Measurements from ENCODE around the gene TLE5.
"Not testable (repeated sequence)": the region's sequence is repeated elsewhere in the genome, so short reads cannot be mapped to it uniquely, and the experiment has no call there.

TLE5 gene

DNA sequence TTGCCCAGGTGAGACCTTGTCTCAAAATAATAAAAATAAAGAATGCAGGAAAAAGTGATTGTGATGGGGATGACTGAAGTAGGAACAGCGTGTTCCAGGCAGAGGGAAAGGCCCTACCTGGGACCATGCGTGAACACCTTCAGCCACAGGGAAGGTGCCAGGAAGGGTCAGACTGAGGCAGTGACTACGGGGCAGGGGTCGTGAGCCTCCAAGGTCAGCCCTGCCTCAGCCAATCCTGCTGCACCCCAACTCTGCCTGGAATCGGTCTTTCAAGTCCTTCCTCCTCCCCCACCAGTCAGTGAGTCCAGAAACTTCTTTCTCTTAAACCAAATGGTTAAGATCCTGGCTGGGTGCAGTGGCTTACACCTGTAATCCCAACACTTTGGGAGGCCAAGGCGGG is 17.1 kb downstream of the TLE5 start:
- DNase-seq (ENCODE audit: low read depth): no peak

DNA sequence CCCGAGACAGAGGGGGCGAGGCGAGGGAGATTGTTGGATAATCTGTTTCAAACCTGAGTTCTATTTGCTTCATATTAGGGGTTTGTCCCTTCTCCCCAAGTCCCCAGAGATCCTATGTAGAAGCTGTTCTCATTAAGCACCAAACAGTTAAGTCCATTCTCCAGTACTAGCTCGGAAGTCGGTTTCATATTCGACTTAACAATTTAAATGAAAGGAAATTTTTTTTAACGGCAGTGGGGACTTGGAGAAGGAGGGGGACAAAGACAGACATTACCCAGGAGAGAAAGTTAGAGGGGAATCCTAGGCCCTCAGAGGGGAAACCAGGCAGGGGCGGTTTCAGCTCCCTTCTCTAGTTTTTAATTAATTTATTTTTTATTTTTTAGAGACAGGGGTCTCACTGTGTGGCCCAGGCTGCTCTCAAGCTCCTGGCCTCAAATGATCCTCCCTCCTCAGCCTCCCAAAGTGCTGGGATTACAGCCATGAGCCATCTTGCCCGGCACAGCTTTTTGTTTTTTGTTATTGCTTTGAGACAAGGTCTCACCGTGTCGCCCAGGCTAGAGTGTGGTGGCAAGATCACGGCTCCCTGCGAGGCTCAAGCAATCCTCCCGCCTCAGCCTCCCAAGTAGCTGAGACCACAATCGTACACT is 19.6 kb downstream of the TLE5 start:
- DNase-seq (ENCODE audit: low read depth): no peak

DNA sequence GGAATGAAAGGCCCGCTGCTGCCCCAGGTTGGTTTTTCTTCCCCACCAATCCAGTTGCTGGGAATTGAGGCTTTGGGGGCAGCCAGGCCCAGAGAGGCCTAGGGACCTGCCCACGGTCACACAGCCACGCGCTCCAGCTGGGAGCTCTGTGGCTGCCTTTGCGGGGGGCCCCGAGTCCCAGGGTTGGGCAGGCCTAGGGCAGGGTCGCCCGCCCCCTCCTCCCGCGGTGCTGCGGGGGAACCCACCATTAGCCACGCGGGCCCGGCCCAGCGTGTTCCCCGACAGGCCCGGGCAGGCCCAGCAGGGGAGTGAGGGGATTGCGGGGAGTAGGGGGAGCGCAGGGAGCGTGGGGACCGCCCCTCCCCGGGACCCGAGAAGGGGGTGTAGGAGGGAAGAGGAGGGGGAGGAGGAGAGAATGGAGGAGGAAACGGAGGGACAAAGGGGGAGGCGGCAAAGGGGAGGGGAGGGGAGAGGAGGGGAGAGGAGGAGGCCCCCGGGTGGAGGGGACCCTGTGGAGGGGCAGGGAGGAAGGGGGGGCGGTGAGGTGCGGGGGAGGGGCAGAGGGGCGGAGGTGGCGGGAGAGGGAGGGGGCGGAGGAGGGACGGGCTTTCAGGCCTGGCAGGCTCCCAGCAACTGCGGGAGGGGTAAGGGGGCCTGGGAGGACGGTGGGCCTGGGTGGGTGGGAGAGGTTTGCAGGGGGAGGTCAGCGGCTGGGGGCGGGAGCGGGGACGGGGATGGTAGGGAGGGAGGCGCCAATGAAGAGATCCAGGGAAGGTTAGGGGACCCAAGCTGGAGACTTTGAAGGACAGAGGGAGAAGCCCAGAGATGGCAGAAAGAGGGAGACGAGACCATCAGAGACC is 20.3 kb downstream of the TLE5 start:
- DNase-seq (ENCODE audit: low read depth): no peak

DNA sequence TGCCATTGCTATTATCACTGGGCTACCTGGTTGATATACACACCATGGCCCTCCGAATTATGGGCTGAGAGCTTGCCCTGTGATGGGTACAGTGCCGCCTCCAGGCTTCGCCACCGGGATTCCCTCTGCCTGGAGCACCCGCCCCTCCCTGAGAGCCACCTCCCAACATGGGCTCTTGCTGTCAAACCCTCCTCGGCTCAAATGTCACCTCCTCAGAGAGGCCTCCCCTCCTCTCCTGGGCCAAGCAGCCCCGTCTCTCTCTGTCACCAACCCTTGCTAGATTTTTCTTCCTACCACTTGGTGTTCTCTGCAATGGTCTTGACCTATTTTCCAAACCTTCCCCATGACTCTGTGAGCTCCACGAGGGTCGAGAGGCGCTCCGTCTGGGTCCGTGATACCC is 21.0 kb downstream of the TLE5 start:
- no peak for DNase-seq (ENCODE audit: low read depth)

DNA sequence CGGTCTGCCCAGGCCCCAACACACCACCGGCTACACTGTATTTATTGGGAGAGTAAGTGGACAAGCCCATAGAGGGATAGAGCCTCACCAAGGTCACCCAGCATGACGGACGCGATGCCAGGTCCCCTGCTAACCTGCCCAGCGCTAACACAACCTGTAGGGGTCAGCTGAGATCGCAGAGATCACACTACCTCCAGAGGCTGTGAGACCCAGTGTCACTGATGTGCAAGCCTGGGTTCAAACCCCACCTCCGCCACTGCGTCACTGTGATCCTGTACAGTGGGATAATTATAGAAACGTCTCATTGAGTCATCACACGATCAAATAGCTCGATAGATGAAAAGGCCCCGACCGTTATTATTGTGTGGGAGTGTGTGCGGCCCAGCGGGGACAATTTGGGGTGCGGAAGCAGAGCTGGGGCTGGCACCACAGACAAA is 22.6 kb downstream of the TLE5 start:
- DNase-seq (ENCODE audit: low read depth): no peak

DNA sequence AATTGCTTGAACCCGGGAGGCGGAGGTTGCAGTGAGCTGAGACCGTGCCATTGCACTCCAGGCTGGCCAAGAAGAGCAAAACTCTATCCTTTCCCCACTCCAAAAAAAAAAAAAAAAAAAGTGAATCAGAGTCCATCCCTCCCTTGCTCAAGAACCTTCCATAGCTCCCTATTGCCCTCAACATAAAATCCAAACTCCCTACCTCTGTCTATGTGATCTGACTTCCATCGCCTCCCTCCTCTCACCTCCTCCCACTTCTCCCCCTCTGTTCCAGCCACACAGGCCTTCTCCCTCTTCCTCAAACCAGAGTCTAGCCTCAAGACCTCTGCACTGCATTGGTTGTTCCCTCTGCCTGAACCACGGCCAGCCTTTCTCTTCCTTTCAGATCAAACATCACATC is 23.2 kb downstream of the TLE5 start:
- no peak for DNase-seq (ENCODE audit: low read depth)

DNA sequence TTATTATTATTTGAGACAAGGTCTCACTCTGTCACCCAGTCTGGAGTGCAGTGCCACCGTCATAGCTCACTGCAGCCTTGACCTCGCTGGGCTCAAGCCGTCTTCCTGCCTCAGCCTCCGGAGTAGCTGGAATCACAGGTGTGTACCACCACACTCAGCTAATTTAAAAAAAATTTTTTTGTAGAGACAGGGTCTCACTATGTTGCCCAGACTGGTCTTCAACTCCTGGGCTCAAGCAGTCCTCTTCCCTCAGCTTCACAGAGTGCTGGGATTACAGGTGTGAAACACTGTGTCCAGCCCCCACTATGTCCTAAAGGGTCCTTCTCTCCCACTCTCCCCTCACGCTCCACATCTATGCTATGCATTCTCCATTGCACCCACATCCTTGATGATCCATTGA is 24.1 kb downstream of the TLE5 start:
- DNase-seq (ENCODE audit: low read depth): no peak

DNA sequence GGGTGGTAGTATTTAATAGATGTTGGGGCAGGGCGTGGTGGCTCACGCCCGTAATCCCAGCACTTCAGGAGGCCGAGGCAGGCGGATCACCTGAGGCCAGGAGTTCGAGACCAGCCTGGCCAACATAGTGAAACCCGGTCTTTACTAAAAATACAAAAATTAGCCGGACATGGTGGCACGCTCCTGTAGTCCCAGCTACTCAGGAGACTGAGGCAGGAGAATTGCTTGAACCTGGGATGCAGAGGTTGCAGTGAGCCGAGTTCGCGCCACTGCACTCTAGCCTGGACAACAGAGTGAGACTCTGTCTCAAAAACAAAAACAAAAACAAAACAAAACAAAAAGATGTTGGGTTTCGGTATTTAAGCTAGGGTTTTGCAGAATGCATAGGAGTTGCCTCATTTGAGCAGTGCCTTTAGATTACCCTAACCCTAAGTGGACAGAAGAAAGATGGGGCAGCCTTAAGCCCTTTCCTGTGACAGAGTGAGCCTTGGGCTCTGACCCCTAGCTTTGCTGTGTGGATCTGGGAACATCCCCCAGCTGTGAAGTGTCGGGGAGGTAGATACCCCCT is 25.2 kb downstream of the TLE5 start:
- DNase-seq (ENCODE audit: low read depth): not testable (repeated sequence)

DNA sequence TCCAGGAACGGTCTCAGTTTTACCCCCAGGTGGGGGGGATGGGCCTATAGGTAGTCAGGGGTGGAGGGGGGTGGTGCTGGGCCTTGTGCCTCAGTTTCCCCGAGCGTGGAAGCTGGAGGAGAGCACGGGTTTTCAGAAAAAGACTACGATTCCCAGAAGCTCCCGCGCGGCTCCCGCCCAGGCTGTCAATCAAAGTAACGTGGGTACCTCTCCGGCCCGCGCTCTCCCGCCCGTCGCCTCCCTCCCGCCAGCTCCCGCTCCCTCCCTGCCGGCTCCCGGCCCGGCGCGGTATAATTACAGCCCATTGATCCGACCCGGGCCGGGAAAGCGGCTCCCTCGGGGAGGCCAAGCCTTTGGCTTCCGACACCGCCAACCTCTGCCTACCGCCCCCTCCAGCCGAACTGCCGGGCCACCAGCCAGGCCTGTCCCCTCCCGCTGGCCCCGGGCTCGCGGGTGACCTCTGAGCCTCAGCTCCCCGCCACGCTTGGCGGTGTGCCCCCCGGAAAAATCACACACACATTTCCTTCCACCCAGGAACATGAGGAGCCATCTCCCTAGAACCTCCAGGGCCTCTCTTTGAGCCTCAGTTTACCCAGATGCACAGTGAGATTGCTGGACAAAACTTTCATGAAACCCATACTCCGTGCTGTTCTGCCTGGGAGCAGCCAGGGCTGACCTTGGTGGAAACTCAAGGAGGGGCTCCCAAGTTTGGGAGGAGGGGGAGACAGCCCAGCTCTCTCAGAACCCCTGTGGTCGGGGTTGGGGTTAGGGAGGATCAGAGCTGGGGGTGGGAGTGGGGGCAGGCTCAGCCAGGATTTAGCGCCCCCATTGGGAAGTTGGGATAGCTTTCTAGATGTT is 25.9 kb downstream of the TLE5 start:
- peak; percentile 45 for DNase-seq (ENCODE audit: low read depth)

DNA sequence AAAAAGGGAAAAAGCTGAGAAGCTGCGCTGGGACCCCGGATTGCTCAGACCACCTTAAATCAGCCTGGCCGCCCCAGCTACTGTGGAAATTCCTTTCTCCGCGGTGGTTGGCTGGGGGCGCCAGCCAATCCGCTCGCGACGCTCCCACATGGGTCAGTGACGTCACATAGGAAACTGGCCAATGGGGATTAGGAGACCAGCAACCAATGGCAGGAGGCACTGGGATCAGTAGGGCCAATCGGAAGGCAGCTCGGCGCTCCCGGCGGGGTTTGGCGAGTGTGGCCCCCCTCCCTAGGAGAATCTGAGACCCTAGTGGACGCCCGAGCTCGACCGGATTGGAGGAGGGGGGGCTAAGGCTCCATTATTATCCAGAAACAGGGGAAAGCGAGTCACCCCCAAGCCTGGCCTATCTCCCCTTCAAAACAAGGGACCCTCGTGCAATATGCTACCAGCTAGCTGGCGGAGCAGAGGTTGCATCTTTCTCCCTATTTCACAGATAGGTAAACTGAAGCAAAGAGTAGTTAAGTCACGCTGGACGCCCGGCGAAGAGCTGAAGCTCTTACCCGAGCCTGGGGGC is 26.7 kb downstream of the TLE5 start:
- peak; percentile 99 for DNase-seq (ENCODE audit: low read depth)

DNA sequence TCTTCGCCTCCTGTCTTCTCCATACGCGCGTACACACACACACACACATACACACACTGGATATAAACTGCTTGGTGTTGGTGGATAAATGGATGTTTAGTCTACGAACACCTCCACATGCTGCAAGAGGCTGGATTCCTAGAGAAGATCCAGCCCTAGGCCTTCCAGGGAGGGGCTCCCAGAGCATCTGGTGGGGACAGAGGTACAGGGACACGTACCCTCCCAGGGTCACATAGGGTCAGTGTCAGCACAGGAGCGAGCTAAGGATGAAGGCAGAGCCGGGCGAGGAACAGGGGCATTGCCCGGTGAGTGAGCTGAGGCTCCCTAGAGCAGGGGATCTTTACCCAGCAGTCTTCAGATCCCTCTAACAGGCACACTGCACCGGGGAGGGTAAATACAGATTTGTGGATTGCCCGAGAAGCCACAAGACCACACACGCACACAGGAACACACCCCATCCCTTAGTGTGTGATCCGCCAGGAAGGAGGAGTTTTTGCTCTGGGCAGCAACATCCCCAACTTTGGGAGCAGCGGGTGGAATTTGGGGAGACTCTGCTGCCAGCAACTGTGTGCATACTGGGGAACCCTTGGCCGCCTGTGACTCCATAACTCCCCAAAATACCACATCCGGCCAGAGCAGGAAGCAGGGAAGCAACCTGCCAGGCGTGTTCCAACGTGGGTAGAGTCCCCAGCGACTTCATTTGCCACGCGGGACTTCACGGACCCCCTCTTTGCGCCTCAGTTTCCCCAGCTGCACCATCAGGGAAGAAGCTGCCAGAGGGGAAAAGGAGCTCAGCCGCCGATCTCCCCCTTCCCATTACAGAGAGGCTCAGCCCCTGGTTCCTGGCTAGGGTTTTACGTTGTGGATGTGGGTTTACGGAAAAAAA is 27.4 kb downstream of the TLE5 start:
- no peak for DNase-seq (ENCODE audit: low read depth)

DNA sequence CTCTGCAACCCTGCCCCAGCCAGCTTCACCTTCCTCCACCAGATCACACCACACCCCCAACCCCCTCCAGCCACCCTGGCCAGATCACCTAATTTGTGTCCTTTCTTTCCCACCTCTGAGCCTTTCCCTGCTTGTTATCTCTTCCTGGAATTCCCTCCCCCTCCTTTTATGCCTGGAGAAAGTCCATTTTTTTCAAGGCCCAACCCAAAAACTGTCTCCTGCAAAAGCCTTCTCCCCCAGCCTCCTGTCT is 28.0 kb downstream of the TLE5 start:
- DNase-seq (ENCODE audit: low read depth): no peak

DNA sequence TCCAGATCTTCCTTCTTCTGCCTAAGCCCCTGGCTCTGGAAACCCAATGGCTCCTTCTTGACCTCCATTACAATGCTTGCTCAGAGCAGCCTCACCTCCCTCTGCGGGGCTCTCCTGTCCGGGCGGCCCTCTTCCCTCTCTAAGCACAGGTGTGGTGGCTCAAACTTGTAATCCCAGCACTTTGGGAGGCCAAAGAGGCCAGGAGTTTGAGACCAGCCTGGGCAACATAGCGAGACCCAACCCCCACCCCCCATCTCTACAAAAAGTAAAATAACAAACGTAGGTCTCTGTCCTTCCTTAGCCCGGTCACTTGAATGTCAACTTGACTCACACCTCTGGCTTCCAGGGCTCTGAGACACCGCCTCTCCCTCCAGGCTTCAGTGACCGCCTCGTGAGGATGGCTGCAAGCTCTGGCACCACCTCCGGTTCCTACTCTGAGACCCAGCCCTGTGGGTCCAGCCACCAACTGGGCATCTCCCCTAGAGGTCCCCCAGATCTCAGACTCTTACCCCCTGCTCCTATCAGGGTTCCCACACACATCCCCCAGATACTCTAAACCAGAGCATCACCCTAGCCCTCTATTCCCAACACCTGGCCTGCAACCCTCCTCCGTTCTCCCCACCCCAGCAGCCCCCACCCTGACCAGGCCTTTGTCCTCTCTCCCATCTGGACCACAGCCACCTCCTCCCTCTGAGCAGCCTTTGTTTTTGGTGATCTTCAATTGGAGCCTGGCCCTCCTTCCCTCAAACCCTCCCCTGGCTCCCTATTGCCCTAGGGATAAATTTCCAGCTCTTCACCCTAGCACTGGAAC is 28.5 kb downstream of the TLE5 start:
- no peak for DNase-seq (ENCODE audit: low read depth)

DNA sequence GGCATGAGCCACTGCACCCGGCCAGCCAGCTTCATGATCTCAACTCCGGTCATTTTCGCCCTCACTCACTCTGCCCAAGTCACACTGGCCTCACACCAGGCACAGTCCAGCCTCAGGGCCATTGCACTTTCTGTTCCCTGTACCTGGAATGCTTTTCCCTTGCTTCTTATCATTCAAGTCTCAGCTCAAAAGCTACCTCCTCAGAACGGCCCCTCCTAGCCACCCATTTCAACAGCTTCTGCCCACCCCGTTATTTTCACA is 30.8 kb downstream of the TLE5 start:
- no peak for DNase-seq (ENCODE audit: low read depth)

DNA sequence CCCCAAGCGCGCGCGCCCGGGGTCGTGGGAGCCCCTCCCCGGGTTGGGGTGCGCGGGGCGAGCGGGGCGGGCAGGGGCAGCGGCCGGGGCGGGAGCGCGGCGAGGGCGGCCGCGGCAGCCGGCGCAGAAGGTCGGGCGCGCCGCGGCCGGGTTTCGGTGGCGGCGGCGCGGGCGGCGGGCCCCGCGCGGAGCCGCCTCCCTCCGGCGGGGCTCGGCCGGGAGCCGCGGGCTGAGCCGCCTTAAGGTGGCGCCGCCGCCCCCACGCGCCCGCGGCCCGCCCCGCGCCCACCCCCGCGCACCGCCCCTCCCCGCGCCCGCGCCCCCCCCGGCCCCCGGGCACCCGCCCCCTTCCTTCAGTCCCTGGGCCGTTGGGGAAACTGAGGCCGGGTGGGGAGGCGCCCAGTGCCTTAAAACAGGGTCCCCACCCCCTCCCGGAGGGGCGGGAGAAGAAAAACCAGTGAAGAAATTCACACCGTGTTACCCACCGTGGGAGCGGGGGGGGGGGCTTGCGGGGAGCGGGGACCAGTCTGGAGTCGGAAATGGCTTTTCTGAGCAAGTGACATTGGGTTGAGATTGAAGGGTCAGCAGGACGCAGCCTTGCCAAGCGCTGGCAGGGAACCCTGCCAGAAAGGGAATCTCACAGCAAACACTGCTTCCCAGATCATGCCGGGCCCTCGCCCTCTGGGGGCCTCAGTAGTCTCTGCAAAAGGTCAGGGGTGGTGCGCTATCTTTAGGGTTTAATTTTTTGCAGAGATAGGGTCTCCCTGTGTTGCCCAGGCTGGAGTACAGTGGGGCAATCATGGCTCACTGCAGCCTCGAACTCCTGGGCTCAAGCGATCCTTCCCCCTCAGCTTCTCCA is 33.0 kb downstream of the TLE5 start, which contains the start of gene TLE2:
TSS of gene TLE2 (minus strand) at position 216 of the 859 bp plus-strand sequence. CDS start 376 bp downstream, outside the sequence.
- no peak for DNase-seq (ENCODE audit: low read depth)

DNA sequence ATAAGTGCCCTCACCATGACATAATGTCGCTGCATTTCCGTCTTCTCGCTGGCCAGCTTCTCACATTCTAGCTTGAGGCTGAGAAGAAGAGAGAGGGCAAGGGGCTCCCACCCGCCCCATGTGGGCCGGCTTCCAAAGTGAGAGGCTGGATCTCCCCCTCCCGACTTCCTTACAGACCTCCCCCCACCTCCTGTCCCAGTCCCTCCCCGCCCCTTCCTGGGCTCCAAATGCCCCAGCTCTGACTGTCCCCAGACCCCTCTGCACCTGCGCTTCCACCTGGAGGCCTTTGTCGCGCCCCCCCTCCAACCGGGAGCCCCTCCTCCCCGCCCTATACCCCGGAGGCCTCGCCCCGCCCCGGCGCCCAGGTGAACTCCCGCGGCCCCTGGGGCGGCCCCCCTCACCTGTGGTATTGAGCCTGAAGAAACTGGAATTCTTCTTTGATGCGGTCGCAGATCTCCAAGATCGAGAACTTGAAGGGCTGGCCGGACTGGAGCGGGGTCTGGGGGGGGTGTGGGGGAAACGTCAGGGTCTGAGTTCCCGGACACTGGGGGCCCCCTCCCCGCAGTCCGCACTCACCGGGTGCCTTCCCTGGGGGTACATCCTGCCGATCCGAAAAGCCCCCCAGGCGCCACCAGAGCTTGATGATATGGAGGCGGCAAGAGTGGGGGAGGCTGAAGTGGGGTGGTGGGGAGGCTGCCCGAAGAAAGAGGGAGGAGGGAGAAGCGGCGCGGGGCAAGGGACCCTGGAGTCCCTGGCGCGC is 33.8 kb downstream of the TLE5 start:
- DNase-seq (ENCODE audit: low read depth): no peak

DNA sequence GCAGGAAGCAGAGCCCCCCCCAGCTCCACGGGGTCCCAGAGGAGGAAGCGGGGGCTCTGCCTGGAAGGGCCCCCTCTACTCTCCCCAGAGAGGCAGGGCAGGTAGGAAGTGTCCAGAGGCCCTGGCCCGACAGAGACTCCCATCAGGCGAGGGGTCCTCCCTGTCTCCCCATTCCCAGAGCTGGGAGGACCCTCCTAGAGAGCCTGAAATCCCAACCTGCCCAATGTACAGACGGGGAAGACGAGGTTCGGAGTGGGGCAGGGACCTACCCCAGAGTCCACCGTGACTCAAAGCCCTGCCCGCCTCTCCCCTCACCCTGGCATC is 34.4 kb downstream of the TLE5 start:
- DNase-seq (ENCODE audit: low read depth): no peak

DNA sequence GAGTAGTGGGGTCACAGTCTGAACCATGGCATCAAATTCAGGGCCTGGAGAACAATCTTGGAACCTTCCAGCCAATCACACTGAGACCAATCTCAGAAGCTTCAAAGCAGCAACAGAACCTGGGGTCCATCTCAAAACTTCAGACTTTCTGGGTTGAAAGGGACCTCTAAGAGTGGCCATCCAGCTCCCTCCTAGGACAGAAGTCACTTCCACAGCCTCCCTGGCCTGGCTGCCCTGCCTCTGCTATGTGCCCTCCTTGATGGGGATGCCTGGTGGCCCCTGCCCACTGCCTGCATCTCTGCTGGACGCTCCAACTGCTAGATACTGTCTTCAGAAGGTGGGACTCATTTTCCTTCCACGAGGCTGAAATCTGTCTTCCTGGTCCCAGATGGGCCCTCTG is 35.0 kb downstream of the TLE5 start:
- no peak for DNase-seq (ENCODE audit: low read depth)

DNA sequence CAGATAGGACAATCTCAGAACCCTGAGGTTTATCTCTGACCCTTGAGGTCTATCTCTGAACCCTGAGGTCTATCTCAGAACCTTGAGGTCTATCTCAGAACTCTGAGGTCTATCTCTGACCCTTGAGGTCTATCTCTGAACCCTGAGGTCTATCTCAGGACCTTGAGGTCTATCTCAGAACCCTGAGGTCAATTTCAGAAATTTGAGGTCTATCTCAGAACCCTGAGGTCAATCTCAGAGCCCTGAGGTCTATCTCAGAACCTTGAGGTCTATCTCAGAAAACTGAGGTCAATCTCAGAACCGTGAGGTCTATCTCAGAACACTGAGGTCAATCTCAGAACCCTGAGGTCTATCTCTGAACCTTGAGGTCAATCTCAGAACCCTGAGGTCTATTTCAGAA is 35.5 kb downstream of the TLE5 start:
- DNase-seq (ENCODE audit: low read depth): no peak
